HPDE6-E6E7 (cell line): Measurements from ENCODE around the gene CASR.

Experiments used
- DNase-seq: peaks from one replicate; pipeline ENCODE4 v3.0.0; 2011; ENCODE audit warnings: missing footprints; ENCODE audit errors: extremely low spot score

CASR gene

DNA sequence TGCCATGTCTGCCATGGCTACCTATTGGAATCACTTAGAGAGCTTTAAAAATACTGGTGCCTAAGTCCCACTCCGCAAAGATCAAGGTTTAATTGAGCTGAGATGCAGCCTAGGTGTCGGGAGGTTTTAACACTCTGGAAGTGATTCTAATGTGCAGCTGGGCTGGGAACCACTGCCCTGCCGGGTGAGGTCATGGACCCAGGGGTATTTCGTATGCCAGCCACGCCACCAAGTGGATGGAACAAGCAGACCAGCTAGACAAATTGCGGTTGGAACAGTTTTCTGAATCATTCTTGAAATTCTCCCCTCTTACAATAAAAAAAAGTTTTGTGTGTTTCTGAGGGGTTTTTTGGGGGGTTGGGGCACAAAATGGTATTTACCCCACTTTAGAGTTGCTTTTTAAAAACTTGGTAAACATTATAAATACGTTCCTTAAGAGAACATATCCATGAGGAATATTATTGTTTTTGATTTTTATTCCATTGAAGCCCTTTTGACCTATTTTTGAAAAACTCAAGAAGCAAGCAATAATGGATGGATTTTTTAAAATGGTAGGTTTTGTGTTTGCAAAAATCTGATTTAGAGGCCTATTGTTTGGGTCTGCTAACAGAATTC is 75.4 kb downstream of the CASR start:
- peak; percentile 82 for DNase-seq

DNA sequence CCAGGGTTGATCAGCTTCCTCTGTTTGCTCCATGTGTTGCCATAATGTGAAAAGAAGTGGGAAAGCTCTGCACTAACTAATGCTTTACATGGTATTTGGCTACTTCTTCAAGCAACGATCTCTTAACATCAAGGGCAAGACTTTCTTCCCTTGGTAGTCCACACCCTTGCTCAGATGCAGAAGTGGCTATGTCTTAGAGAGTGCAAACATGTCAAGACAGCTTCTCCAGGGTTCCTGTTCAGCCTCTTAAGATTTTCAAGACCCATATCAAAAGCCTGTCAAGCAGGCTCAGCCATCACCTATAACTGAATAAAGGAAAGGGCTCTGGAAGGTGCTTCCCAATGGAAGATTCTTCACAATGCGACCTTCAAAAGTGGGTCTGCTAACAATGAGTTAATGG is 76.7 kb downstream of the CASR start:
- DNase-seq: no peak

- DNase-seq: no peak
Observed at GRCh38 chr3:122263058-122263457, 79.6 kb downstream of the CASR start.

DNA sequence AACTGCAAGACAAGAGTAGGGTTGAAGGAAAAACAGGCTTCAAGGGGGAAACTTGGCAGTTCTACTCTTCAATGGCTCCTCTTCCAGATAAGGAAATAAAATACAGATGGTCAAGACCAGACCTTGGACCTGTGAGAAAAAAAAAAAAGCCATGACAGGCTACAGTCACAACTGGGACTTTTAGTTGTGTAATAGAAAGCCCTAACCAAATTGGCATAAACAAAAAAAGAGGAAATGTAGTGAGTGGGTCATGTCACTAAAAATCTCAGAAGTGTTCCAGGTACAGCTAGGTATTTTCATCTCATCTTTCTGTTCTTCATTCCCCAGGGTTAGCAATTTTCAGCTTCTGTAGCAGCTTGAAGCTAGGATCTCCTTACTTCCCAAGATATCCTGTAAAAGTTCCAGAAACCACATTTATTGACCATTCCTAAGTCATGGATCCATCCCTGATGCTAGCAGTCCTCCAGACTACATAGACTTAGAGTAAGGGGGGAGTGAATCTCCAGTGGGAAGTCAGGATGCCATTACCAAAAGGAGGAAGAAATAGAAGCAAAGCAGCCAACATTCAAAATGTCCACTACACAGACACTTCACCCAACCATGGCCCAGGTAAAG is 80.6 kb downstream of the CASR start:
- DNase-seq: no peak

DNA sequence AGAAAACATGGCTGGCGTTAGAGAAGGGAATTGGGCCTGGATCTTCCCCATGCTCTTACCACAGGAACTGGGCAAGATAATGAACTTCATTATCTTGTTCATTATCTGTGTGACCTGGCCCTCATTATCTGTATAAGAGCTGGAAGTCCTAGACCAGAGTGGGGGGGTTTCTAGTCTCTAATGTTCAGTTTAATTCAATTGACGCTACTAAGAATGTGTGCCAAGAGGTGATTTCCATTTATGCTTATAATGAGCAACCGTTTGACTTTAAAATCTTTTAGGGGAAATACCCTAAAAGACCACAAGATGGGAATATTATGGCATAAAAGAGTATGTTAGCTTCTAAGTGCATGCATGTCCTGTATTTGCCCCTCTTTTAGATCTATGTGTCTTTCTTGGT is 82.5 kb downstream of the CASR start:
- no peak for DNase-seq

DNA sequence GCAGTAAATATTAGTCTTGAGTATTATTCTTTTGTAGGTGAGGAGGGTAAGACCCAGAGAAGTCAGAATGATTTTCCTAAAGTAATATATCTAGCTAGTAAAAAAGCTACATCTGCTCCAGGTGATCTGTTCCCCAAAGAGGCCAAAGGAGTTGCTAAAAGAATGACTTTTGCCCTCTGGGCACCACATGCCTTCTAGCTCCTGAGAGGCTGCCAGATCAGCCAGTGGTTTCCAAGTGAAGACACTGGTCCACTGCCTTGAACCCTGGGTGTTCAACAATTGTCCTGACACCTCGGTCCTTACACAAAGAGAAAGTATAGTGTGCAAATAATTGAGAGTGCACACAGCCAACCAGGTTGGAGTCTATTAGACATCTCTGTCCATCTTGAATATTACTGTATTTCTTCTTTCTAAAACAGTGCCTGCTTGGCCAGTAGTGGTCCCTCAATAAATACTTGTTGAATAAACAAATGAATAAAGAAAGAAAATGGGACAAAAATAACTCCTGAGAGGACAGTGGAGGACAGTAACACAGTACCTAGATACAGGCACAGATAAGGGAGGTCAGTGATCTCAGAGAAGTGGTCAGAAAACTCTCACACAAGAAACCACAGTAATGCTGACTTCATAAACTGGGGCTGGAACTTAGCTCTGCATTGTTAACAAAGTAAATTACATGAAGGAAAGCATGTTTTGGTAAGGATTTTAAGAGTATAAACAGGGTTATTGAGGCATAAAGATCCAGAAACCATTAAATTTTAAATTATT is 85.0 kb downstream of the CASR start:
- DNase-seq: no peak

GRCh38 chr3:122269045-122269444 is 85.6 kb downstream of the CASR start:
- no peak for DNase-seq

GRCh38 chr3:122271246-122271898 is 87.9 kb downstream of the CASR start:
- DNase-seq: no peak

DNA sequence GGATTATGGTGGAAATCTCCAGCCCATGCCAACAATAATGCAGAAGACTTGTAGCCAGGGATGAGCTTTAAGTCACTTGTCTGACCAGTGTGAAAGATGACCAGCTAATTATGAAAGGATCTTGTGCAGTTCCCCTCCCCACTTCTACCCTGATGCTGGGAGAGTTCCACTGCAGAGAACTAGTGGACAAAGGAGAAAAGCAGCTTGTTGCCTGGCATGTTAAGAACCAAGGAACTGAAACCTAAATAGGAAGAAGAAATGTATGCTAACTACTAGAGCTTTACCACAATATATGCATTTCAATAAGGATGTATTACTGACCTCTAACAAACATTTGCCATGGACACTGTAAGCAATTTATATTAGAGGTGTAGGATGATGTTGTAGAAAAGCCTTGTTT is 89.4 kb downstream of the CASR start:
- no peak for DNase-seq

GRCh38 chr3:122273498-122273897 is 90.0 kb downstream of the CASR start:
- DNase-seq: no peak

GRCh38 chr3:122281891-122282290 is 98.4 kb downstream of the CASR start:
- no peak for DNase-seq

DNA sequence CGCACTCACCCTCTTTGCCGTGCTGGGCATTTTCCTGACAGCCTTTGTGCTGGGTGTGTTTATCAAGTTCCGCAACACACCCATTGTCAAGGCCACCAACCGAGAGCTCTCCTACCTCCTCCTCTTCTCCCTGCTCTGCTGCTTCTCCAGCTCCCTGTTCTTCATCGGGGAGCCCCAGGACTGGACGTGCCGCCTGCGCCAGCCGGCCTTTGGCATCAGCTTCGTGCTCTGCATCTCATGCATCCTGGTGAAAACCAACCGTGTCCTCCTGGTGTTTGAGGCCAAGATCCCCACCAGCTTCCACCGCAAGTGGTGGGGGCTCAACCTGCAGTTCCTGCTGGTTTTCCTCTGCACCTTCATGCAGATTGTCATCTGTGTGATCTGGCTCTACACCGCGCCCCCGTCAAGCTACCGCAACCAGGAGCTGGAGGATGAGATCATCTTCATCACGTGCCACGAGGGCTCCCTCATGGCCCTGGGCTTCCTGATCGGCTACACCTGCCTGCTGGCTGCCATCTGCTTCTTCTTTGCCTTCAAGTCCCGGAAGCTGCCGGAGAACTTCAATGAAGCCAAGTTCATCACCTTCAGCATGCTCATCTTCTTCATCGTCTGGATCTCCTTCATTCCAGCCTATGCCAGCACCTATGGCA is 100.5 kb downstream of the CASR start:
- no peak for DNase-seq

GRCh38 chr3:122284486-122284885 is 101.0 kb downstream of the CASR start:
- DNase-seq: no peak

GRCh38 chr3:122294359-122294758 is 110.9 kb downstream of the CASR start:
- DNase-seq: no peak

GRCh38 chr3:122295266-122296062 is 112.0 kb downstream of the CASR start:
- no peak for DNase-seq

DNA sequence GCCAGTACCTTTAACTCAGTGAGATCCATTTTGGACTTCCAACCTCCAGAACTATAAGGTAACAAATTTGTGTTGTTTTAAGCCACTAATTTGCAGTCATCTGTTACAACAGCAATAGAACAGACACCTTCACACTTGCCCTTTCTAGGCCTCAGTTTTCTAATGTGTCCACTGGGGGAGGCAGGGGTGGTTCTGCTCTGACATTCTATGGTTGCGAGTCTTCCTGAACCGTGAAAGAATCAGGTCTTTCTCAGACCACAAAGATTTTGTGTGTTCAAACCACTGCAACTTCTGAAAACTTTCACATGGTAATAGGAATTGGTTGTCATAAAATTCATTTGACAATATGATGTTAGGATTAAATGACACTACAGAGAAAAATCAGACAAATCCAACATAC is 114.8 kb downstream of the CASR start:
- DNase-seq: no peak

GRCh38 chr3:122299215-122299614 is 115.7 kb downstream of the CASR start:
- no peak for DNase-seq

DNA sequence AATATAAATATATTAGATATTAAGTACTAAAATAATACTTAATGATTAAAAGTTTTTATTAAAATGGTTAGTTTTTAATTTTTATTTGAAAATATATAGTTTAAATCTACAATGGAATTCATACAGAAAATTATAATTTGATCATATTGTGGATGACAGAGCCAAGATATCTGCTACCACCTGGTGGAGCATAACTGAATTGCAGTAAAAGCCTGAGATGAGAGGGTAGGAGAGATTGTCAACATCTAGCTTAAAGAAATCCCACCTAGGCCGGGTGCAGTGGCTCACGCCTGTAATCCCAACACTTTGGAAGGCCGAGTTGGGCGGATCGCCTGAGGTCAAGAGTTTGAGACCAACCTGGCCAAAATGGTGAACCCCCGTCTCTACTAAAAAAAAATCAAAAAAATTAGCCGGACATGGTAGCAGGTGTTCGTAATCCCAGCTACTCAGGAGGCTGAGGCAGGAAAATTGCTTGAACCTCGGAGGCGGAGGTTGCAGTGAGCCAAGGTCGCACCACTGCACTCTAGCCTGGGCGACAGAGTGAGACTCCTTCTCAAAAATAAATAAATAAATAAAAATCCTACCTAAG is 116.5 kb downstream of the CASR start:
- DNase-seq: no peak

DNA sequence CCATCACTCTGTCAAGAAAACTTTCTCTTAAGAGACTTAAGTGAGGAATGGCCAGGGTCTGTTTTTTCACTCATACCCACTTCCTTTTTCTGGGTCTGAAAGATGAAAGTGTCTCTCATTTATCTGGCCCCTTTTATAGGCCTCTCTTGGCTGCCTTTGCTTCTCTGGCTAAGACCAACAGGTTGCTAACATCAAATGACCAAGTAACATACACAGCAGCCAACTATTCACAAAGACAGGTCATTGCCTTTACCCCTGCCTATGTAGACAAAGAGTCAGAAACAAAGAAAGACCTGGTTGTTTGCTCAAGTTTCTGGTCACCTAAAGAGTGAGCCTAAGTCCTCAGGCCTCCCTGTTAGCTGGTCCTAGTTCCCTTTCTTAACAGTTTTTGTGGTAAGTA is 117.6 kb downstream of the CASR start:
- DNase-seq: no peak

DNA sequence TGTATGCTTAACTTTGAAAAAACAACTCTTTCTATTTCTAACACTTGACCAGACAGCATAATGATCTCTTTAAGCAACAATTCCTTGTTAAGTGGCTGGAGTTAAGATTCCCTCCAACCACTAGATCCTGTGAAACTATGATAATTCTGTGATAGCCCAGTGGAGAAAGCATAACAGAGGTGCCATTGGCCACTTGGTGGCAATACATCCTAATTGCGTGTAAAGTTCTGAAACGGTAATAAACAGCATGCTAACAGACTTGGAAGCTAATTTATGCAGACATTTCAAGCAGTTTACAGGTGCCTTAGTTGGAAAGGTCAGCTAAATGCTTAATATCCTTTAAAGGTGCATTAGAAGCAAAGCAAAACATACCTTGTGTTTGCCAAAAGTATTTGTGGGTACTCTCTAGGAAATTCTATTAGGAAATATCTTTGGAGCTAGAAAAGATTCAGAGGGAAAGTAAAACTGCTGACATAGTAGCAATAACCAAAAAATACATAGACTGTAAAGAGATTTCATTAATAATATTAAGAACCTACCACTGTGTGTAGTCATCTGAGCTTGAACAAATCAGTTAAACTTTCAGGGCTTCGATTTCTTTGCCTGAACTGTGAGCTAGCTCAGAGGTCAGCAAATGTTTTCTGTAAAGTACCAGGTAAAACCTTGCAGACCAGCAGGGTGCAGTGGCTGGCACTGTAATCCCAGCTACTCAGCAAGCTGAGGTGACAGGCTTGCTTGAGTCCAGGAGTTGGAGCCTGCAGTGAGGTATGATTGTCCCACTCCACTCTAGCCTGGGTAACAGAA is 122.6 kb downstream of the CASR start:
- peak; percentile 31 for DNase-seq
